ENCODE measurements around the gene DOCK10.

The DOCK10 gene

GRCh38 chr2:224716921-224717320 is 325.3 kb downstream of the DOCK10 start:
- no peak for DNase-seq (ENCODE audit: low read depth, low spot score)

GRCh38 chr2:224716201-224716600 is 326.1 kb downstream of the DOCK10 start, which contains the start of gene CCDC195:
CCDC195 (minus strand) TSS chr2:224716365; CDS start chr2:224716365, 0 bp downstream.
- no peak for DNase-seq (ENCODE audit: low read depth, low spot score)

Measured in smooth muscle cell of the brain vasculature (primary cell).